Osteocyte (in vitro differentiated cells): ENCODE results near the gene GPR15LG. TPM values are rescaled to one million over a fixed set of nuclear protein-coding genes. Genes with fewer than 3 reads are reported as not detected.

Source experiments
- DNase-seq: peaks from one replicate; pipeline ENCODE4 v3.0.0; 2021; ENCODE audit warnings: mixed read lengths; ENCODE audit not compliant: unreplicated experiment; ENCODE audit errors: extremely low spot score
- H3K27ac Mint-ChIP-seq: one replicate; pipeline ENCODE4 v1.8.0; 2021; ENCODE audit warnings: mild to moderate bottlenecking, mixed read lengths; ENCODE audit not compliant: unreplicated experiment
- H3K27me3 Mint-ChIP-seq: one replicate; pipeline ENCODE4 v1.8.0; 2021; ENCODE audit warnings: mixed read lengths; ENCODE audit not compliant: unreplicated experiment
- H3K36me3 Mint-ChIP-seq: one replicate; pipeline ENCODE4 v1.8.0; 2021; ENCODE audit warnings: mixed read lengths; ENCODE audit not compliant: unreplicated experiment
- H3K4me1 Mint-ChIP-seq: one replicate; pipeline ENCODE4 v1.8.0; 2021; ENCODE audit warnings: mixed read lengths; ENCODE audit not compliant: unreplicated experiment
- H3K4me3 Mint-ChIP-seq: one replicate; pipeline ENCODE4 v1.8.0; 2021; ENCODE audit warnings: mild to moderate bottlenecking, moderate library complexity, mixed read lengths; ENCODE audit not compliant: unreplicated experiment
- H3K9me3 Mint-ChIP-seq: one replicate; pipeline ENCODE4 v1.8.0; 2021; ENCODE audit warnings: mixed read lengths; ENCODE audit not compliant: unreplicated experiment
- total RNA-seq: library from RNA; stranded (reverse); gene quantifications from 2 replicates; pipeline ENCODE4 v1.2.1, GENCODE V29; 2021
- TF ChIP-seq, protein P1 (sequence below): fragments of 200-600 bp; sonication (generic); IDR thresholded peaks from 2 replicates; pipeline ENCODE4 v1.5.0; 2021; ENCODE audit warnings: antibody characterized with exemption, mild to moderate bottlenecking, moderate library complexity

GPR15LG gene
- total RNA-seq, 1 donor from 2014 or later, result not detected

DNA sequence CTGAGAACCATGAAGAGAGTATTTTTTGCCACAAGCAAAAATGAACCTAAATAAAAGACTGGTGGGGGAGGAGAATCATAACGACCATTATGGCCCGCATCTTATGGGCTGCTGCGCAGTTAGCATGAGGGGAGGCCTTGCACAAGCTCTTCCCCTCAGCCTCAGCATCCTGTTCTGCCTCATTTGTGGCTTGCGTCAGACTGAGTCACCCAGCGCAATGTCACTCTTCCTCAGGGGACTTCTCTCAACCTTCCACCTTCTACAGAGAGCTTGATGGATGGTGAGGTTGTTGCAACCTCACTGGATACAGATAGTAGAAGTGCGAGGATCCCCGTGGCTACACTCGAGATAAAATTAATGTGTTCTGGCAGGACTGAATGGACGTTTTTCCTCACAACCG lies 16.8 kb upstream of the GPR15LG start:
- Mint-ChIP-seq H3K27ac (no peak overlapping the region), H3K4me1 (no peaks in the 10 kb centered on the region), H3K36me3 (peaks cover 27% of the 10 kb centered on the region), H3K27me3 (peaks cover 9% of the 10 kb centered on the region), H3K4me3 (no peak overlapping the region), H3K9me3 (no peaks in the 10 kb centered on the region)
- TF ChIP-seq, protein P1, sequence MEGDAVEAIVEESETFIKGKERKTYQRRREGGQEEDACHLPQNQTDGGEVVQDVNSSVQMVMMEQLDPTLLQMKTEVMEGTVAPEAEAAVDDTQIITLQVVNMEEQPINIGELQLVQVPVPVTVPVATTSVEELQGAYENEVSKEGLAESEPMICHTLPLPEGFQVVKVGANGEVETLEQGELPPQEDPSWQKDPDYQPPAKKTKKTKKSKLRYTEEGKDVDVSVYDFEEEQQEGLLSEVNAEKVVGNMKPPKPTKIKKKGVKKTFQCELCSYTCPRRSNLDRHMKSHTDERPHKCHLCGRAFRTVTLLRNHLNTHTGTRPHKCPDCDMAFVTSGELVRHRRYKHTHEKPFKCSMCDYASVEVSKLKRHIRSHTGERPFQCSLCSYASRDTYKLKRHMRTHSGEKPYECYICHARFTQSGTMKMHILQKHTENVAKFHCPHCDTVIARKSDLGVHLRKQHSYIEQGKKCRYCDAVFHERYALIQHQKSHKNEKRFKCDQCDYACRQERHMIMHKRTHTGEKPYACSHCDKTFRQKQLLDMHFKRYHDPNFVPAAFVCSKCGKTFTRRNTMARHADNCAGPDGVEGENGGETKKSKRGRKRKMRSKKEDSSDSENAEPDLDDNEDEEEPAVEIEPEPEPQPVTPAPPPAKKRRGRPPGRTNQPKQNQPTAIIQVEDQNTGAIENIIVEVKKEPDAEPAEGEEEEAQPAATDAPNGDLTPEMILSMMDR, result no peak
- no peak for DNase-seq

DNA sequence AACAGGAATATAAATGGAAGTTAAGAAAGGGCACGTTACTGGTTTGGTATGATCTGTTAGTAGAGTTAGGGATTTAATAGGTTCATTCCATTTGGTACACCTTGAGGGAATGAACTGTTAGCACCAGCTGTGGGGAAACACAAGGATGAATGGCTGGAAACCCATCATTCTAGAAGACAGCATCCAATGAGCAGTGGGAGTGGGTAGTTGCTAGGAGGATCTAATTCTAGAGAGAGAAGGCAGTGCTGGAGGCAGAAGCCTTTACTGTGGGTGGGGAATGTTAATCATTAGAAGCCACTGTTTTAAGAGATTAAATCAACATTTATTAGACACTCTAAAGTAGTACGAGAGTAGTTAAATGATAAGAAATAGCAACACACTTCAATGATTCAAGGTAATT lies 15.5 kb upstream of the GPR15LG start:
- H3K36me3 Mint-ChIP-seq, result peaks cover 19% of the 10 kb centered on the region
- H3K4me1 Mint-ChIP-seq, result no peaks in the 10 kb centered on the region
- no peak overlapping the region for H3K4me3 Mint-ChIP-seq
- TF ChIP-seq, protein P1, result no peak
- DNase-seq, result no peak
- H3K27me3 Mint-ChIP-seq, result peaks cover 13% of the 10 kb centered on the region
- no peaks in the 10 kb centered on the region for H3K9me3 Mint-ChIP-seq
- no peak overlapping the region for H3K27ac Mint-ChIP-seq

DNA sequence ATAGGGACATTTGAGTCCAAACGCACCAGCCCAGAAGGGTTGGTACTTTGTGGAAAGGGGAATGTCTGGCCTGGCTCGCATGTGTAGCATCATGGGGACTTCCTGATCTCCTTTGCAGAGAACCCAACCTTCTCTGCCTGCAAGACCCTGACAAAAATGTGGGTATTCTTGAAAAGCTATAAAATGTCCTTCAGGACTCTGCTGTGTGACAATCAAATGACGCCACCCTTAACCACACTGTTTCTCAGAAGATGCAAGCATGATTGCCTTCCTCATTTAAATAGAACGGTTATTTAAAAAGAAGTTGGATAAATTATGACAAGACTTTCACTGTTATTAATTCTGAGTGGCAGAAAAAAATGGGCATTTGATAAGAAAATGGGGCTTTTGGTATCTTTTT lies 15.1 kb upstream of the GPR15LG start:
- no peak overlapping the region for H3K4me3 Mint-ChIP-seq
- no peak overlapping the region for H3K27ac Mint-ChIP-seq
- peaks cover 18% of the 10 kb centered on the region for H3K27me3 Mint-ChIP-seq
- no peaks in the 10 kb centered on the region for H3K4me1 Mint-ChIP-seq
- H3K9me3 Mint-ChIP-seq, result no peaks in the 10 kb centered on the region
- TF ChIP-seq, protein P1, result no peak
- peaks cover 15% of the 10 kb centered on the region for H3K36me3 Mint-ChIP-seq
- no peak for DNase-seq

DNA sequence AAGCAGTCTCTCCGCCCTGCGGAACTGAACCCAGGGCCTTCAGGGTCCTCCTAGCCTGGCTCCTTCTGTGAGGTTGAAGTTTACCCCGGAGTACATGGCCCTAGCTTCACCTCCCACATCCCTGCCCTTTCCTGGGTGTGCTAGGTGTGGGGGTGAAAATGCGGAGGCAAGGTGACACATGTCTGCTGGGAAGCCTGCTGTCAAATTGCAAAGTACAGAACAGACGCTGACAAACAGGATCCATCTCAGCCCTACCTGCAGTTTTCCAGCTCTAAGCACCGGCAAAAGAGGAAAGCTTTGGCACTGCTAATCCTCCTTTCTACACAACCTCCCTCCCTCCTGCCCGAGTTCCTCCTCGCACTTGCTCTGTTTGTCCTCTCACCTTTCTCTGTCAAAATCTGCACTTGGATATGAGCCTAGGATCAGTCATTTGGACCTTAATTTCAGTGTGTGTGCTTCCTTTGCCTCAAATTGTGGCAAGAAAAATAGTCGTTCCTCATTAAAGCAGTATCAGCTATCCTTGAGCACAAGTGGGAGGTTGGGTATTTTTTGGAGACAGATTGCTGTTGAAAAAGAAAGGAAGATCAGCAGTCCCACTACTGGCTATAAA lies 14.4 kb upstream of the GPR15LG start:
- H3K4me1 Mint-ChIP-seq, result no peaks in the 10 kb centered on the region
- DNase-seq, result no peak
- TF ChIP-seq, protein P1, result no peak
- H3K9me3 Mint-ChIP-seq, result no peaks in the 10 kb centered on the region
- H3K27me3 Mint-ChIP-seq, result peaks cover 23% of the 10 kb centered on the region
- H3K4me3 Mint-ChIP-seq, result no peak overlapping the region
- H3K36me3 Mint-ChIP-seq, result peaks cover 11% of the 10 kb centered on the region
- H3K27ac Mint-ChIP-seq, result no peak overlapping the region

DNA sequence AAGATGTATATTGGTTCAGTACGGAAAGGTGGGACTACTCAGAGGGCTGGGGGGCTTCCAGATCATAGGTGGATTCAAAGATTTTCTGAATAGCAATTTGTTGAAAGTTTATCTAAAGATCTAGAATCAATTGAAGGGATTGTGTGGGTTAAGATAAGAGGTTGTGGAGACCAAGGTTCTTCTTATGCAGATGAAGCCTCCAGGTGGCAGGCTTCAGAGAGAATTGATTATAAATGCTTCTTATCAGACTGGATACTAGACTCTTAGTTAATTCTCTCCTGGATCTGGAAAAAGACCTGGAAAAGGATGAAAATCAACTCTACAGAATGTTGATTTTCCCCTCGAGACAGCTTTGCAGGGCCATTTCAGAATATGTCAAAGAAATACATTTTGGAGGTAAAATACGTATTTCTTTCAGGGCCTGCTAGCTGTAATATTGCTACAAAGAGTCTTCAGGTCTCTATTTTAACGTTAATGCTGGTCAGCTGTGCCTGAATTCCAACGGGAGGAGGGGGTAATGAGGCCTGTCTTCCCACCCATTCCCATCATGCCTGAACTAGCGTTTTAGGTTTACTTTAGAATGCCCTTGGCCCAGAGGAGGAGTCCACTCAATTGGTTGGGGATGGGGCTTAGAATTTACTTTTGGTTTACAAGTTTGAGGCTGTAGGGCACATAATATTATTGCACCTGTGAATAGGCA lies 12.8 kb upstream of the GPR15LG start:
- Mint-ChIP-seq H3K27ac (no peak overlapping the region), H3K36me3 (peaks cover under 1% of the 10 kb centered on the region), H3K4me3 (no peak overlapping the region), H3K9me3 (no peaks in the 10 kb centered on the region), H3K4me1 (no peaks in the 10 kb centered on the region), H3K27me3 (peaks cover 25% of the 10 kb centered on the region)
- no peak for DNase-seq
- TF ChIP-seq, protein P1, result no peak
